Chondrocyte (in vitro differentiated cells): ENCODE measurements around the gene PFN2. TPM values are rescaled to one million over a fixed set of nuclear protein-coding genes. Genes with fewer than 3 reads are reported as not detected.

Experiments used
- DNase-seq: peaks from one replicate; pipeline ENCODE4 v3.0.0; 2021; ENCODE audit warnings: mixed read lengths, low spot score
- H3K27ac Mint-ChIP-seq: one replicate; pipeline ENCODE4 v1.8.0; 2021; ENCODE audit warnings: mild to moderate bottlenecking, moderate library complexity, mixed read lengths; ENCODE audit not compliant: unreplicated experiment
- H3K27me3 Mint-ChIP-seq: 2 replicates; pipeline ENCODE4 v1.8.0; 2021; ENCODE audit warnings: low read depth, mixed read lengths
- H3K36me3 Mint-ChIP-seq: 2 replicates; pipeline ENCODE4 v1.8.0; 2021; ENCODE audit warnings: low read depth, mixed read lengths
- H3K4me1 Mint-ChIP-seq: 2 replicates; pipeline ENCODE4 v1.8.0; 2021; ENCODE audit warnings: low read depth, mild to moderate bottlenecking, mixed read lengths
- H3K4me3 Mint-ChIP-seq: one replicate; pipeline ENCODE4 v1.8.0; 2021; ENCODE audit warnings: mild to moderate bottlenecking, moderate library complexity, mixed read lengths; ENCODE audit not compliant: unreplicated experiment
- H3K9me3 Mint-ChIP-seq: 2 replicates; pipeline ENCODE4 v1.8.0; 2021; ENCODE audit warnings: low read depth, mixed read lengths
- CTCF ChIP-seq: fragments of 200-600 bp; sonication (generic); IDR thresholded peaks from 2 replicates; pipeline ENCODE4 v1.5.0; 2021; ENCODE audit warnings: antibody characterized with exemption, mild to moderate bottlenecking, moderate library complexity
- total RNA-seq: library from RNA; stranded (reverse); gene quantifications from 3 replicates; pipeline ENCODE4 v1.2.1, GENCODE V29; 2021

PFN2 gene
- total RNA-seq, 1 donor from 2014 or later = 447 TPM

GRCh38 chr3:149936812-149937230 is 33.9 kb downstream of the PFN2 start:
- peaks cover 4% of the 10 kb centered on the region for H3K9me3 Mint-ChIP-seq
- H3K27ac Mint-ChIP-seq = peak overlapping the region; percentile 24
- peaks cover 62% of the 10 kb centered on the region for H3K4me1 Mint-ChIP-seq

GRCh38 chr3:149934524-149934923 is 36.2 kb downstream of the PFN2 start:
- peak overlapping the region; percentile 20 for H3K27ac Mint-ChIP-seq
- DNase-seq = no peak

More at GRCh38 chr3:149936812-149937230, 33.9 kb downstream of the PFN2 start:
- TF ChIP-seq CTCF = peak; percentile 86
- H3K27me3 Mint-ChIP-seq = no peaks in the 10 kb centered on the region
- H3K4me3 Mint-ChIP-seq = no peak overlapping the region
- no peak for DNase-seq
- H3K36me3 Mint-ChIP-seq = peaks cover 13% of the 10 kb centered on the region

GRCh38 chr3:149933858-149934257 is 36.8 kb downstream of the PFN2 start:
- Mint-ChIP-seq H3K36me3 (peaks cover 12% of the 10 kb centered on the region), H3K27me3 (no peaks in the 10 kb centered on the region), H3K27ac (no peak overlapping the region), H3K4me3 (no peak overlapping the region), H3K9me3 (peaks cover 4% of the 10 kb centered on the region), H3K4me1 (peaks cover 35% of the 10 kb centered on the region)
- DNase-seq = no peak
- no peak for TF ChIP-seq CTCF

More at GRCh38 chr3:149934524-149934923, 36.2 kb downstream of the PFN2 start:
- peaks cover 41% of the 10 kb centered on the region for H3K4me1 Mint-ChIP-seq
- TF ChIP-seq CTCF = no peak
- H3K36me3 Mint-ChIP-seq = peaks cover 12% of the 10 kb centered on the region
- no peak overlapping the region for H3K4me3 Mint-ChIP-seq
- H3K9me3 Mint-ChIP-seq = peaks cover 4% of the 10 kb centered on the region
- H3K27me3 Mint-ChIP-seq = no peaks in the 10 kb centered on the region

GRCh38 chr3:149933008-149933407 is 37.7 kb downstream of the PFN2 start:
- Mint-ChIP-seq H3K9me3 (no peaks in the 10 kb centered on the region), H3K27me3 (no peaks in the 10 kb centered on the region), H3K4me1 (peaks cover 27% of the 10 kb centered on the region), H3K4me3 (no peak overlapping the region), H3K36me3 (peaks cover 11% of the 10 kb centered on the region), H3K27ac (no peak overlapping the region)
- no peak for DNase-seq
- no peak for TF ChIP-seq CTCF

GRCh38 chr3:149920119-149920518 is 50.6 kb downstream of the PFN2 start:
- no peak overlapping the region for H3K4me3 Mint-ChIP-seq
- H3K9me3 Mint-ChIP-seq = no peaks in the 10 kb centered on the region
- peaks cover 18% of the 10 kb centered on the region for H3K36me3 Mint-ChIP-seq
- no peaks in the 10 kb centered on the region for H3K27me3 Mint-ChIP-seq
- no peak overlapping the region for H3K27ac Mint-ChIP-seq
- no peak for TF ChIP-seq CTCF
- no peak for DNase-seq
- no peaks in the 10 kb centered on the region for H3K4me1 Mint-ChIP-seq
